Hematopoietic multipotent progenitor cell treated with erythropoietin and hydrocortisone succinate and interleukin-3 and kit ligand, for 8 days (in vitro differentiated cells): ENCODE measurements around the gene AIFM3.
"Not testable (repeated sequence)": the region's sequence is repeated elsewhere in the genome, so short reads cannot be mapped to it uniquely, and the experiment has no call there.

Experiments used
- DNase-seq: peaks from one replicate; pipeline ENCODE4 v3.0.0-alpha.2; 2015

The AIFM3 gene

GRCh38 chr22:20992456-20993303, 25.6 kb downstream of the AIFM3 start:
- no peak for DNase-seq

GRCh38 chr22:20993304-20994127, 26.5 kb downstream of the AIFM3 start:
- no peak for DNase-seq

GRCh38 chr22:20994128-20994901, 27.3 kb downstream of the AIFM3 start:
- DNase-seq, result no peak

GRCh38 chr22:20994902-20995241, 27.8 kb downstream of the AIFM3 start:
- DNase-seq, result no peak

- DNase-seq, result no peak
Measured at GRCh38 chr22:20995329-20996030, 28.4 kb downstream of the AIFM3 start.

GRCh38 chr22:20996031-20996410, 29.0 kb downstream of the AIFM3 start:
- no peak for DNase-seq

GRCh38 chr22:20996598-20997535, 29.8 kb downstream of the AIFM3 start:
- no peak for DNase-seq

- no peak for DNase-seq
Measured at GRCh38 chr22:20997536-20998257, 30.6 kb downstream of the AIFM3 start.

GRCh38 chr22:20998411-20999336, 31.6 kb downstream of the AIFM3 start:
- peak; percentile 15 for DNase-seq

- no peak for DNase-seq
Measured at GRCh38 chr22:20999350-21000206, 32.5 kb downstream of the AIFM3 start.

- DNase-seq, result no peak
Measured at GRCh38 chr22:21000207-21000986, 33.3 kb downstream of the AIFM3 start.

GRCh38 chr22:21000987-21001600, 34.0 kb downstream of the AIFM3 start:
- no peak for DNase-seq

- peak; percentile 95 for DNase-seq
Measured at GRCh38 chr22:21001601-21002325, 34.7 kb downstream of the AIFM3 start, which contains the start of gene THAP7. TSS of gene THAP7 (minus strand) at chr22:21002118. CDS start at chr22:21001911, 207 bp downstream.

GRCh38 chr22:21003782-21004181, 36.7 kb downstream of the AIFM3 start:
- DNase-seq, result peak; percentile 25

GRCh38 chr22:21009208-21009607, 42.2 kb downstream of the AIFM3 start:
- not testable (repeated sequence) for DNase-seq

GRCh38 chr22:21009638-21010425, 42.8 kb downstream of the AIFM3 start:
- peak; percentile 63 for DNase-seq
